GM21381 (cell line): ENCODE data around the gene DIS3L2.
"Not testable (repeated sequence)": the region's sequence is repeated elsewhere in the genome, so short reads cannot be mapped to it uniquely, and the experiment has no call there.

Experiments
- ATAC-seq: cut with Tn5 transposase; IDR thresholded peaks from one replicate; pipeline ENCODE4 v1.9.1; 2021; ENCODE audit warnings: mild to moderate bottlenecking, moderate library complexity; ENCODE audit not compliant: unreplicated experiment

Gene DIS3L2

GRCh38 chr2:232363064-232363783 lies 401.7 kb downstream of the DIS3L2 start:
- not testable (repeated sequence) for ATAC-seq

GRCh38 chr2:232363784-232364615 lies 402.5 kb downstream of the DIS3L2 start:
- no peak for ATAC-seq

GRCh38 chr2:232364806-232365594 lies 403.5 kb downstream of the DIS3L2 start:
- not testable (repeated sequence) for ATAC-seq

- ATAC-seq: no peak
Measured at GRCh38 chr2:232365621-232366321, 404.3 kb downstream of the DIS3L2 start.

GRCh38 chr2:232366461-232366860 lies 404.9 kb downstream of the DIS3L2 start:
- ATAC-seq: not testable (repeated sequence)

GRCh38 chr2:232367016-232367415 lies 405.5 kb downstream of the DIS3L2 start:
- ATAC-seq: no peak

GRCh38 chr2:232367591-232368233 lies 406.2 kb downstream of the DIS3L2 start:
- no peak for ATAC-seq

- no peak for ATAC-seq
Measured at GRCh38 chr2:232368311-232368731, 406.8 kb downstream of the DIS3L2 start.

- ATAC-seq: no peak
Measured at GRCh38 chr2:232369126-232369951, 407.8 kb downstream of the DIS3L2 start.

GRCh38 chr2:232370007-232370406 lies 408.5 kb downstream of the DIS3L2 start:
- not testable (repeated sequence) for ATAC-seq

- no peak for ATAC-seq
Measured at GRCh38 chr2:232372231-232373208, 411.0 kb downstream of the DIS3L2 start.

GRCh38 chr2:232374356-232374755 lies 412.8 kb downstream of the DIS3L2 start:
- ATAC-seq: no peak

- ATAC-seq: no peak
Measured at GRCh38 chr2:232375164-232375563, 413.7 kb downstream of the DIS3L2 start.

GRCh38 chr2:232376260-232376659 lies 414.7 kb downstream of the DIS3L2 start:
- no peak for ATAC-seq

GRCh38 chr2:232376713-232377112 lies 415.2 kb downstream of the DIS3L2 start:
- ATAC-seq: no peak

GRCh38 chr2:232377319-232377718 lies 415.8 kb downstream of the DIS3L2 start:
- ATAC-seq: no peak

GRCh38 chr2:232377841-232378734 lies 416.6 kb downstream of the DIS3L2 start:
- no peak for ATAC-seq
